Adipose tissue (tissue), 3 donors: Measurements from ENCODE around the gene GTF3C6. TPM values are rescaled to one million over a fixed set of nuclear protein-coding genes. Genes with fewer than 3 reads are reported as not detected.
"Not testable (repeated sequence)": the region's sequence is repeated elsewhere in the genome, so short reads cannot be mapped to it uniquely, and the experiment has no call there.

Experiments used
- H3K27ac ChIP-seq: one replicate; pipeline ENCODE4 v1.5.1; 2013; ENCODE audit warnings: low read depth, low read length
- WGBS, 3 donors: extraction: QIAGEN DNeasy Blood & Tissue Kit; methylation state at CpG; one replicate each; pipeline ENCODE4 v1.1.7; 2013; 5-methylcytosine and 5-hydroxymethylcytosine counted together
- polyA plus RNA-seq, 3 donors: library from polyadenylated mRNA; stranded (reverse); fragments of 200-250 nt; gene quantifications; one replicate each; pipeline ENCODE4 v1.2.3, GENCODE V29; 2013
- donor health status: healthy with polysubstance abuse.
- donor health status: Bipolar disorder and iron deficiency.
- donor health status: healthy.

The GTF3C6 gene
- polyA plus RNA-seq, 3 donors: 26.4 to 86.7 (median 62.9) TPM

DNA sequence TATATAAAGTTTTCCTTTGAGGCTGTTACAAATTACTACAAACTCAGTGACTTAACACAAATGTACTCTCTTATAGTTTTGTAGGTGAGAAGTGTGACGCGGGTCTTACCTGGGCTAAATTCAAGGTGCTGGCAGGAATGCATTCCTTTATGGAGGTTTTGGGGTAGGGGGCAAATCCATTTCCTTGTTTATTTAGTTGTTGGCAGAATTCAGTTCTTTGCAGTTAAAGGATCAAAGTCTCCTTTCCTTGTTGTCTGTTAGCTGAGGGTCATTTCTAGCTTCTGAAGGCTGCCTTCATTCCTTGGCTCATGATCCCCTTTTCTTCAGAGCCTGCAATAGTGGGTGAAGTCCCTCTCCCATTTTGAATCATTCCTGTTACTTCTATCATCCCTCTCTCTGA, 10.2 kb downstream of the GTF3C6 start:
- 94 to 98% (median 98%) methylated on average over 2 of the region's 2 CpGs for WGBS, 3 donors
- H3K27ac ChIP-seq: not testable (repeated sequence)

DNA sequence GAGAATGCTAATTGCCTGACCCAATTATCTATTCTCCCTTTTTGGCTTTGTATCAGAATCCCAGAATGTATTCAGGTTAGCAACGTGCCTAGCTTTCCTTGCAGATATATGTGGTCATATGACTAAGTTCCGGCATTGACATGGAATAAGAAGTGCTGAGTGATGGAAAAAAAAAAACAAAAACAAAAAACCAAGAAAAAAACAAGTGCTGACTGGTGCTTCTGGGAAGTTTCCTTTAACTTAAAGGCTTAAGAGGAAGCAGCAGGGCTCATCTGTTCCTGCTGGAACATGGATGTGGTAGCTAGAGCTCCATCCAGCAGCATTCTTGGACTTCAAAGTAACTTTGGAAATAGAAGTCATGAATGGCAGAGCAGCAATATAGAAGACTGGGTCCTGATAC, 13.0 kb downstream of the GTF3C6 start:
- WGBS, 3 donors: 53 to 67% (median 60%) methylated on average over 2 of the region's 2 CpGs

GRCh38 chr6:110976575-110976974, 18.1 kb downstream of the GTF3C6 start:
- WGBS, 3 donors: 82 to 92% (median 90%) methylated on average over 1 of the region's 1 CpG
- H3K27ac ChIP-seq: no peak overlapping the region

More for the DNA sequence above, 13.0 kb downstream of the GTF3C6 start:
- no peak overlapping the region for H3K27ac ChIP-seq

- H3K27ac ChIP-seq: no peak overlapping the region
- 95 to 97% (median 97%) methylated on average over 9 of the region's 9 CpGs for WGBS, 3 donors
Observed at GRCh38 chr6:110979565-110980101, 21.1 kb downstream of the GTF3C6 start.

DNA sequence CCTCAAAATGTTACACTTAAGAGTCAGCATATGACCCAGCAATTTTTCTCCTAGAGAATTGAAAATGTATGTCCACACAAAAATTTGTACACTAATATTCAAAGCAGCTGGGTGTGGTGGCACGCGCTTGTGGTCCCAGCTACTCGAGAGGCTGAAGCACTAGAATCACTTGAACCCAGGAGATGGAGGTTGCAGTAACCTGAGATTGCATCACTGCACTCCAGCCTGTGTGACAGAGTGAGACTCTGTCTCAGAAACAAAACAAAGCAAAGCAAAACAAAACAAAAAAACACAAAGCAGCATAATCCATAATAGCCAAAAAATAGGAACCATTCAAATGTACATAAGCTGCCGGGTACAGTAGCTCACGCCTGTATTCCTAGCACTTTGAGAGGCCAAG, 21.7 kb downstream of the GTF3C6 start:
- 92 to 96% (median 94%) methylated on average over 5 of the region's 5 CpGs for WGBS, 3 donors
- H3K27ac ChIP-seq: no peak overlapping the region

DNA sequence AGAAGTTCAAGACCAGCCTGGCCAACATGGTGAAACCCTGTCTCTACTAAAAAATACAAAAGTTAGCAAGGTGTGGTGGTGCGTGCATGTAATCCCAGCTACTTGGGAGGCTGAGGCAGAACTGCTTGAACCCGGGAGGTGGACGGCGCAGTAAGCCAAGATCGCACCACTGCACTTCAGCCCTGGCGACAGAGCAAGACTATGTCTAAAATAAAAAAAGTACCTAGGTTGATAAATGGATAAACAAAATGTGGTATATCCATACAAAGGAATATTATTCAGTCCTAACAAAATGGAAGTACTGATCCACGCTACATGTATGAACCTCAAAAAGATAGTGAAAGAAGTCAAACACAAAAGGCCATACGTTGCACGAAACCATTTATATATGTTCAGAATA, 22.1 kb downstream of the GTF3C6 start:
- WGBS, 3 donors: 98 to 99% (median 98%) methylated on average over 9 of the region's 9 CpGs
- no peak overlapping the region for H3K27ac ChIP-seq

DNA sequence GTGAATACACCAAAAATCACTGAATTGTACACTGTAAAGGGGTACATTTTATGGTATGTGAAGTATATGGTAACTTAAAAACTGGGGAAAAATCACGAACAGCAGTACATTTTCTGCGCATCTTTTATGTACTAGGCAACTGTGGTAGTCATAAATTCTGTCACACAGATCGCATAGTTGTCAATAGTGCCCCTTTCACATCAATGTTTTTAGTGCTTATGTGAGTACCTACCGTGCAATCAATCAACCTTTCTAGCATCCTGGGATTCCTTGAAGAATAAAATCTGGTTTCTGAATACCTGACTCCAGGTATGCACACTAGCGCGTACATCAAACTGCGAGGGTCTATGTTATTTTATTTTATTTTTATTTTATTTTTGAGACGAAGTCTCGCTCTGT, 22.7 kb downstream of the GTF3C6 start:
- 42 to 51% (median 47%) methylated on average over 9 of the region's 9 CpGs for WGBS, 3 donors
- H3K27ac ChIP-seq: no peak overlapping the region

GRCh38 chr6:110990840-110991576, 32.5 kb downstream of the GTF3C6 start:
- H3K27ac ChIP-seq: no peak overlapping the region
- 83 to 86% (median 85%) methylated on average over 11 of the region's 11 CpGs for WGBS, 3 donors

- WGBS, 3 donors: 90 to 95% (median 94%) methylated on average over 9 of the region's 9 CpGs
Observed at GRCh38 chr6:110996691-110997090, 38.2 kb downstream of the GTF3C6 start.

DNA sequence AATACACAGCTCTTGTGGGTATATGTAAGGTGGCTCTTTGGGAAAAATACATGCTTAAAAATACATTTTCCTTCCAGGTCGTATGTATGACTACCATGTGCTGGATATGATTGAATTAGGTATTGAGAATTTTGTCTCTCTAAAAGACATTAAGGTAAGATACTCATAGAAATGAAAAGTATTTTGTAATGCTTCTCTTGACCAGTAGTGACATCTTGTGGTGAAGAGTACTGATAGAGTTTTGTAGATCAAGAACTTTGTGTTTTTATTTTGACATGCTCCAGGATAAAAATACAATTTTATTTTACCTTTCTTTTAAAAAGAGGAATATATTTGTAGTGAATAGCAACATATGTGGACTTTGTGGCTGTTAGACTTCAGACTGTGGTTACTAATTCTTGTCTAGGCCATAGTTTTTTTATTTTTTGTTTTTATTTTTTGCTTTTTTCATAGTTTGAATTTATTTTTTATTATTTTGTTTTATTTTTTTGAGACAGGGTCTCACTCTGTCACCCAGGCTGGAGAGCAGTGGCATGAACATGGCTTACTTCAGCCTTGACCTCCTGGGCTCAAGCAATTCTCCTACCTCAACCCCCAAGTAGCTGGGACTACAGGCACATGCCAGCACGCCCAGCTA, 41.2 kb downstream of the GTF3C6 start:
- 57 to 65% (median 60%) methylated on average over 2 of the region's 2 CpGs for WGBS, 3 donors
- no peak overlapping the region for H3K27ac ChIP-seq

More at GRCh38 chr6:110996691-110997090, 38.2 kb downstream of the GTF3C6 start:
- H3K27ac ChIP-seq: no peak overlapping the region

DNA sequence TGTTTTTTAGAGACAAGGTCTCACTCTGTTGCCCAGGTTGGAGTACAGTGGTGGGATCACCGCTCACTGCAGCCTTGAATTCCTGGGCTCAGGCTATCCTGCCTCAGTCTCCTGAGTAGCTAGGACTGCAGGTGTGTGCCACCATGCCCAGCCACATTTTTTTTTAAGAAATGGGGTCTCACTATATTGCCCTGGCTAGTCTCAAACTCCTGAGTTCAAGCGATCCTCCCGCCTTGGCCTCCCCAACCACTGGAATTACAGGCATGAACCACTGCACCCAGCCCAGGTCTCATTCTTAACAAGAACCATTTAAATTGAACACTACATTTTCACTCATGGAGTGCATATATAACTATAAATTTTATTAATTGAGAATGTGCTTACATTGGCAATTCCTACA, 43.8 kb downstream of the GTF3C6 start:
- 95 to 100% (median 98%) methylated on average over 3 of the region's 3 CpGs for WGBS, 3 donors
- H3K27ac ChIP-seq: no peak overlapping the region

- WGBS, 3 donors: 59 to 84% (median 77%) methylated on average over 2 of the region's 2 CpGs
- no peak overlapping the region for H3K27ac ChIP-seq
Observed at GRCh38 chr6:111011360-111012142, 53.0 kb downstream of the GTF3C6 start.

DNA sequence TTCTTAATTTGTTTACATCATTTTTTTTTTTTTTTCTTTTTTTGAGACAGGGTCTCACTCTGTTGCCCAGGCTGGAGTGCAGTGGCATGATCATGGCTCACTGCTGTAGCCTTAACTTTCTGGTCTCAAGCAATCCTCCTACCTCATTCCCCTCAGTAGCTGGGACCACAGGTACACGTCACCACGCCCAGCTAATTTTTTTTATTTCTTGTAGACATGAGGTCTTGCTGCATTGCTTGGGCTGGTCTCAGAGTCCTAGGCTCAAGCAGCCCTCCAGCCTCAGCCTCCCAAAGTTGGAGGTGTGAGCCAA, 53.6 kb downstream of the GTF3C6 start:
- WGBS, 3 donors: 63 to 87% (median 81%) methylated on average over 2 of the region's 2 CpGs
- H3K27ac ChIP-seq: no peak overlapping the region

DNA sequence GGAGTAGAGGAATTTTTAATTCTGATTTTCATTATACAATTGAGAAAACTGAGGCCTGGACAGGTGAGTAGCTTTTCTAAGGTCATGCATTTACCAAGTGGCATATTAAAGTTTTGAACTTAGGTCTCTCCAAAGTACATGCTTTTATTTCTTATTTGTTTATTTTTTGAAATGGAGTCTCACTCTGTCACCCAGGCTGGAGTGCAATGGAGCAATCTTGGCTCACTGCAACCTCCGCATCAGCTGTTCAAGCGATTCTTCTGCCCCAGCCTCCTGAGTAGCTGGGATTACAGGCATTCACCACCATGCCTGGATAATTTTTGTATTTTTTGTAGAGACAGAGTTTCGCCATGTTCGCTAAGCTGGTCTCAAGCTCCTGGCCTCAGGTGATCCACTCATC, 54.0 kb downstream of the GTF3C6 start:
- WGBS, 3 donors: 81 to 98% (median 98%) methylated on average over 4 of the region's 4 CpGs
- H3K27ac ChIP-seq: not testable (repeated sequence)

DNA sequence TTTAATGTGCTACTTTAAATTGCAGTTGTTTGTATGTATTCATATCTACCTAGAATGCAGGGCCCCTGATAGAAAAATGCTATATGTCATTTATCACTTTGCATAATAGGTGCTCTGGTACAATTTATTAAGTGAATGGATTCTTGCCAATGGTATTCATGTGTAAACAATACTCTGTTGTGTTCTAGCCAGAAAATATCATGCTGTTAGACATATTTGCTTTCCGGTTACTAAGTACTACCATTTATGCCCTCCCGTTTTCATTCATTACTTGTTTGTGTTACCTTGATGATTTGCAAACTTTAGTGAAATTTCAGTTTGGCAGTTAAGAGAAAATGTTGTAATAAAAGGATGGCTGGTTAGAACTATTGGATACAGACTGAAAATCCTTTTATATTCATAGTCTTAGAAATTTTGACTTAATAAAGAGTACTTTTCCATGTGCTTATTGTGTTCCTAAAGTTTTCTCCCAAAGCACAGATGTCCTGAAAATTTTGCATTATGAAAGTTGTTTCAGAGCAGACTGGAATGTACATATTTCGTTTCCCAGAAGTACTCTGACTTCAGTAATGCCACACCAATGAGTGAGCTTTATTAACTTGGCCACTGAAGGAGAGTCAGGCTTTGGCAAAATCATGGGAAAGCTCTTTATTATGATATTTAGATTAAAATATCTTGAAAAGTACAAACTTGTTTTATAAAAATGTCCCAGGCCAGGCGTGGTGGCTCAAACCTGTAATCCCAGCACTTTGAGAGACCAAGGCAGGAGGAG, 54.8 kb downstream of the GTF3C6 start:
- WGBS, 3 donors: 42 to 82% (median 81%) methylated on average over 4 of the region's 4 CpGs
- H3K27ac ChIP-seq: no peak overlapping the region

DNA sequence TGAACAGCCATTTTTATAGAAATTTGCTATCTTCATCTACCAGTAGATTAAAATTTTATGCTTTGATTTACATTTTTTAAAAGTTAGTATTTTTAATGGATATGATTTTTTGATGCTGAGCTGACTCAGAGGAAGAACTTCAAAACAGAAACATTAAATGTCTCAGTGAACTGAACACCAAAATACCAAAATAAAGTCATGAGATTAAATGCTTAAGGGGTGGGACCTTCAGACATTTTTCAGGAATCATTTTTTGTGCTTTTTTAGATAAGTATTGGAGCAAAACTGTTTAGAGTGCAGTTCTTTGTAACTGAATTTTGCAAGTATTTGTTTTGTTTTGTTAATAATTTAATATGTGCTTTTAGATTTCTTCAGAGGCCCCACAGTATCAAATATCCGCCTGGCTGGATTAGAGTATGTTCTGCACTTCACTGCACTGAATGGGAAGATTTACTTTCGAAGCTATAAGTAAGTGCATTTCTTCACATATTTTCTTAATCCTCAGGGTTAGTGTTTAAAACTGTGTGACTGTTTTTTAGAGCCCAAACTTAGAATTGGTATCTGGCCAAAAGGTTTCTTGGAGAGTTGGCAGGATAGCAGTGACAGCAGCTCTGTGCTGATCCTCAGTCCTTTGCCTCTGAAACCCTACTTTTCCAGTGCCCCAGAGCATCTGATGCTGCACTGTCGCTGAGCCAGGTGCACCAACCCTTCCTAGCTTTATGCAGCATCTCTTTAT, 57.1 kb downstream of the GTF3C6 start:
- H3K27ac ChIP-seq: no peak overlapping the region
- WGBS, 3 donors: 78 to 89% (median 79%) methylated on average over 3 of the region's 3 CpGs

DNA sequence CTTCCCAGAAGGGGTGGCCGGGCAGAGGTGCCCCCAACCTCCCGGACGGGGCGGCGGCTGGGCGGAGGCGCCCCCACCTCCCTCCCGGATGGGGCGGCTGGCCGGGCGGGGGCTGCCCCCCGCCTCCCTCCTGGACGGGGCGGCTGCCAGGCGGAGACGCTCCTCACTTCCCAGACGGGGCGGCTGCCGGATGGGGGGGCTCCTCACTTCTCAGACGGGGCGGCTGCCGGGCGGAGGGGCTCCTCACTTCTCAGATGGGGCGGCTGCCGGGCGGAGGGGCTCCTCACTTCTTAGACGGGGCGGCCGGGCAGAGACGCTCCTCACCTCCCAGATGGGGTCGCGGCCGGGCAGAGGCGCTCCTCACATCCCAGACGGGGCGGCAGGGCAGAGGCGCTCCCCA, 58.7 kb downstream of the GTF3C6 start:
- WGBS, 3 donors: 95 to 99% (median 96%) methylated on average over 14 to 36 of the region's 37 CpGs
- H3K27ac ChIP-seq: not testable (repeated sequence)
